ENCODE results near the gene PDE7B.
A peak's percentile ranks its signal among the peaks of the same experiment; 100 is the strongest.

Gene PDE7B

DNA sequence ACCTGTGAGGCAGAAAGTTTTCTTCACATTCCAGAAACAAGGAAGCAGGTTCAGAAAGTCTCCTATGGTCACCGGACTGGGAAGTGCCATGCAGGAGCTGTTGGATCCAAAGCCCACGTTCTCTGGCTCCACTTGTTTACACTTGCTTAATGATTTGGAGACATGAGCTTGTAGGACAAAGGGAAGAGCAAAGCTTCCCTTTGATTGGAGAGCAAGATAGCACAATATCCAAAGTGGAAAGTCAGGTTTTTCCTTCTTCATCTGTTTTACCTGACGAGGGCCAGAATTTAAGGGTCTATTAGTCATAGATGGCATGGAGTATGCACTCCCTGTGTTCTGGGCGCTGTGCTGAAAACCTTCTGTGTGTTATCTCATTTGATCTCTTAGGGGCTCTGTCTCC is 81.2 kb downstream of the PDE7B start:
- peak overlapping the region; percentile 51; the same call in 1 of the 2 replicates for H3K27ac ChIP-seq
- TF ChIP-seq, protein P1, sequence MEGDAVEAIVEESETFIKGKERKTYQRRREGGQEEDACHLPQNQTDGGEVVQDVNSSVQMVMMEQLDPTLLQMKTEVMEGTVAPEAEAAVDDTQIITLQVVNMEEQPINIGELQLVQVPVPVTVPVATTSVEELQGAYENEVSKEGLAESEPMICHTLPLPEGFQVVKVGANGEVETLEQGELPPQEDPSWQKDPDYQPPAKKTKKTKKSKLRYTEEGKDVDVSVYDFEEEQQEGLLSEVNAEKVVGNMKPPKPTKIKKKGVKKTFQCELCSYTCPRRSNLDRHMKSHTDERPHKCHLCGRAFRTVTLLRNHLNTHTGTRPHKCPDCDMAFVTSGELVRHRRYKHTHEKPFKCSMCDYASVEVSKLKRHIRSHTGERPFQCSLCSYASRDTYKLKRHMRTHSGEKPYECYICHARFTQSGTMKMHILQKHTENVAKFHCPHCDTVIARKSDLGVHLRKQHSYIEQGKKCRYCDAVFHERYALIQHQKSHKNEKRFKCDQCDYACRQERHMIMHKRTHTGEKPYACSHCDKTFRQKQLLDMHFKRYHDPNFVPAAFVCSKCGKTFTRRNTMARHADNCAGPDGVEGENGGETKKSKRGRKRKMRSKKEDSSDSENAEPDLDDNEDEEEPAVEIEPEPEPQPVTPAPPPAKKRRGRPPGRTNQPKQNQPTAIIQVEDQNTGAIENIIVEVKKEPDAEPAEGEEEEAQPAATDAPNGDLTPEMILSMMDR (conservative IDR thresholded peaks at IDR 0.05) = no peak
- no peak for TF ChIP-seq ZFX (IDR thresholded peaks at IDR 0.05)

DNA sequence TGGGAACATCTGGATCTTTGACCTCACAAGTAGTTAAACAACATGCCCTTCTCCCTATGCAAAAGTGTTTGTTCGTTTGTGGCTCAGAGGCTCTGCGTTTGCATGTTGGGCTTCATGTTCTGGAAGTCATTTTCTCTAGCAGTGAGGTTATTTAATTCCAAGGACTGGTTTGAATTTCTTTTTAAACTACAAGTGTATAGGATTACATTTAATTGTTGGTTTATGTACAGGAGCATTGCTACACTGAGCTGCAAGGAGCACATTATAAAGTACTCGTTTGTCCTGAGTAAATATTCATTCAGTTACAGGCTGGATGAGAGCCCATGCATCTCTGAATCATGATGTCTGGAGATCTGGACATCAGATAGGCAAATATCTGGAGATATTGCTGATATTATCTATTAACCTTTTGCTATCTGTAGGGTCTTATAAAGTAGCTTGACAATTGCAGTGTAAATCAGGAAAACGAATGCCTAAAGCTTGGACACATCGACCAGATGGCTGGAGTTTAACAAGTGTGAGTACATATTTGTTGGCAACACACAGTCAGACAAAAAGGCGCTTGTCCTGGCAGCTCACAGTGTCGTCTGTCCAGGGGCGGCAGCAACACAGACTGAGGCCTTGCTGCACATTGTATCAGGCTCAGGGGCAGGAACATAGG is 84.6 kb downstream of the PDE7B start:
- H3K27ac ChIP-seq = peak overlapping the region; percentile 74
- TF ChIP-seq, protein P1 (conservative IDR thresholded peaks at IDR 0.05) = no peak

DNA sequence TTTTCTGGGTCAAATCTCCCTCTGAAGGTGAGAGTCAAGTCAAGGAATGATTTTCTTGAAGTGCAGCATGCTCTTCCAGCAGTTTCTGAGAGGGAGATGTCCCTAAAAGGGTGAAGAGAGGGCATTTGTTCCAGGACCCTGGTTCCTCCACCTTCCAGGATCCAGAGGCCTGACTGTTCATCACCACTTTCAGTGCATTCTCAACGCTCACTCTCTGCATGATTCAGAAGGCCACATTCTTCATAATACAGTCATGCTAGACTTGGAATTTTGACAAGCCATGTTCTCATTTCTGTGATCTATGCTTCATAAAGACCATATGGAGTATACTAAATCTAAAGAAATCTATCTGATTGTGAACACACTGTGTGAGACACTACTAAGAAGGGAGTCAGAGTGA is 85.1 kb downstream of the PDE7B start:
- peak overlapping the region; percentile 74 for H3K27ac ChIP-seq
- no peak for TF ChIP-seq ZFX (IDR thresholded peaks at IDR 0.05)
- TF ChIP-seq, protein P1 (conservative IDR thresholded peaks at IDR 0.05) = no peak

- TF ChIP-seq ZFX (IDR thresholded peaks at IDR 0.05) = no peak
- TF ChIP-seq, protein P1 (conservative IDR thresholded peaks at IDR 0.05) = no peak
- H3K27ac ChIP-seq = peak overlapping the region; percentile 74
Measured at GRCh38 chr6:135937106-135937505, 85.6 kb downstream of the PDE7B start.

DNA sequence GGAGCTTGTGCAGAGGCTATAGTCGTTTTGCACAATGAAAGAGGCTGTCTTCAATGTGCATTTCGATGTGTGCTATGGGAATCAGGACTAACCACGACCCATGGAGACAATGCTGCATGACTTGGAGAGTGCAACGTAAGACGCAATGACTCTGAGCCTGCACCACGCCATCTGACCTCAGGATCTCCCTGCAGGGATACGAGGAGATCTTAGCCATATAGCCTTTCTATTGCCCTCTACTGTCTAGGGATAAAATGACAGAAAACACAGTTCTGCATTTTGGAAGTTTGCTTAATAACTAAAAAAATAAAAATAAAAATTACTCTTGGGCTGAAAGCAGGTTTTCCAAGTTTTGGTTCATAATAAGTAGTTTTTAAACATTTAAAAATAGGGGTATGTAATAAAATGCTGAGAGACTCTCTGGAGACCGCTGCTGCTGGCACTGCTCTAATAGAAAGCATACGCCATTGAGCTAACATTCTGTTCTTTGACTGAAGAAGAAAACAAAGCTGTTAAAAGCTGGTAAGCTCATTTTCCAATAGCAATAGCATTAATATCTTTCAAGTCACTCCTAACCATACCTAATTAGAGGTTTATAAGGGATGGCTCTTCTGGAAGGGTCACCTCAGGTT is 87.2 kb downstream of the PDE7B start:
- TF ChIP-seq ZFX (IDR thresholded peaks at IDR 0.05) = no peak
- TF ChIP-seq, protein P1 (conservative IDR thresholded peaks at IDR 0.05) = peak; percentile 48
- H3K27ac ChIP-seq = no peak overlapping the region

DNA sequence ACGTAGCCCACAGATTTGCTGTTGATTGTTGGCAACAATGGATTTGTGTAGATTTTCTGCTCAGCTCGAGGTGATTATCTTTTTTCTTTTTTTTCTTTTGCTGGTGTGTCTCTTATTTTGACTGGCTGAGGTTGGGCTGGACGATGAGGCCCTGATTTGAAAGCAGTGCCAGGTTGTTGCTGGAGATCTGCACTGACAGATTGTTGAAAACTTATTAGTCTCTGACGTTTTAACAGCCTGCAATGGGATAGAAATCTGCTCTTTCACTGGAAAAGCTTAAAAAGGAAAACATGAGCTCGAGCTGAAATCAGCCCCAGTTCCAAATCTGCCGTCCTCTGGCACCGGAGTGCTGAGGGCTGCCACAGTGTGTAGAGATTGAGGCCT is 87.7 kb downstream of the PDE7B start:
- TF ChIP-seq, protein P1 (conservative IDR thresholded peaks at IDR 0.05) = no peak
- no peak for TF ChIP-seq ZFX (IDR thresholded peaks at IDR 0.05)
- no peak overlapping the region for H3K27ac ChIP-seq

DNA sequence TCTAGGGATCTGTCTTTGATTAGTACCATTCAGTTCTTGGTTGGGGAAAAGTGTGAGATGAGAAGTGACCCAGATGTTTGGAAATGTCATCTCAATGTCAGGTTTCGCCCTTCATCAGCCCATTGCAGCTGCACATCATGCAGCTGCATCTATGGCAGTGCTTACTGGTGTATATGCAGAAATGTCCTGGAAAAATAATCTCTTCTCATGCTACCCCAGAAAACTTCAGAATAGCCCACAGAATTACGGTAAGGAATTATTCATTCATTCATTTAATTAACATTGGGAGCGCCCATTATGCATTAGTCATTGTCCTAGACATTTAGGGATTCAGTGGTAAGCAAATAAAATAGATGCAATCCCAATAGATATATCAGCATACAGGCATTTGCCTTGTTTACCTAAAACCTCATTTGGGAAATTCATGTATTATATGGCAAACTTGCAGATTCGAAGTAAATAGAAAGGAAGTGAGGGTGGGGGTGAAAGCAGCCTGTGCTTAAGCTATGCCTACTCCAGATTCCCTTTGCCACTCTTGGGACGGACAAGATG is 89.2 kb downstream of the PDE7B start:
- no peak overlapping the region for H3K27ac ChIP-seq

More for the DNA sequence above, 89.2 kb downstream of the PDE7B start:
- TF ChIP-seq ZFX (IDR thresholded peaks at IDR 0.05) = no peak
- TF ChIP-seq, protein P1 (conservative IDR thresholded peaks at IDR 0.05) = no peak

Measured in C4-2B (cell line).